Mucosa of gallbladder (tissue), 1 donor: ENCODE data around the gene RBMS3. TPM values are rescaled to one million over a fixed set of nuclear protein-coding genes. Genes with fewer than 3 reads are reported as not detected.
"Not testable (repeated sequence)": the region's sequence is repeated elsewhere in the genome, so short reads cannot be mapped to it uniquely, and the experiment has no call there.

Experiments
- DNase-seq: peaks from one replicate; pipeline ENCODE4 v3.0.0-alpha.2; 2020; ENCODE audit warnings: low spot score
- total RNA-seq: library from RNA; stranded (reverse); gene quantifications from one replicate; pipeline ENCODE4 v1.2.1, GENCODE V29; 2021
- donor health status: DM: no; HTN: no; CAD: no.

Gene RBMS3
- total RNA-seq, 1 donor from 2014 or later = 49.6 TPM

- DNase-seq = peak; percentile 14
Measured at GRCh38 chr3:29618395-29619282, 337.8 kb downstream of the RBMS3 start.

- DNase-seq = no peak
Measured at GRCh38 chr3:29619676-29620075, 338.8 kb downstream of the RBMS3 start.

- no peak for DNase-seq
Measured at GRCh38 chr3:29627136-29628117, 346.6 kb downstream of the RBMS3 start.

- no peak for DNase-seq
Measured at GRCh38 chr3:29628795-29629194, 347.9 kb downstream of the RBMS3 start.

- DNase-seq = no peak
Measured at GRCh38 chr3:29635888-29636287, 355.0 kb downstream of the RBMS3 start.

- no peak for DNase-seq
Measured at GRCh38 chr3:29637068-29637467, 356.2 kb downstream of the RBMS3 start.

- no peak for DNase-seq
Measured at GRCh38 chr3:29639578-29640290, 358.9 kb downstream of the RBMS3 start.

- no peak for DNase-seq
Measured at GRCh38 chr3:29642393-29643033, 361.6 kb downstream of the RBMS3 start.

- no peak for DNase-seq
Measured at GRCh38 chr3:29643034-29643425, 362.2 kb downstream of the RBMS3 start.

GRCh38 chr3:29644261-29644660 lies 363.4 kb downstream of the RBMS3 start:
- DNase-seq = no peak

GRCh38 chr3:29644956-29645636 lies 364.2 kb downstream of the RBMS3 start:
- DNase-seq = no peak

GRCh38 chr3:29646043-29646442 lies 365.2 kb downstream of the RBMS3 start:
- DNase-seq = no peak

GRCh38 chr3:29649815-29650547 lies 369.1 kb downstream of the RBMS3 start:
- DNase-seq = no peak

- DNase-seq = no peak
Measured at GRCh38 chr3:29653680-29654079, 372.8 kb downstream of the RBMS3 start.

GRCh38 chr3:29655015-29655747 lies 374.3 kb downstream of the RBMS3 start:
- DNase-seq = no peak

- DNase-seq = no peak
Measured at GRCh38 chr3:29665688-29666087, 384.8 kb downstream of the RBMS3 start.

GRCh38 chr3:29668233-29668632 lies 387.4 kb downstream of the RBMS3 start:
- no peak for DNase-seq

- DNase-seq = no peak
Measured at GRCh38 chr3:29668728-29669127, 387.9 kb downstream of the RBMS3 start.

- DNase-seq = not testable (repeated sequence)
Measured at GRCh38 chr3:29670476-29670875, 389.6 kb downstream of the RBMS3 start.
